A673 (cell line): ENCODE measurements around the gene ACTL8. TPM values are rescaled to one million over a fixed set of nuclear protein-coding genes. Genes with fewer than 3 reads are reported as not detected.

ENCODE experiments used
- BruUV-seq: library from RNA; stranded (reverse); fragments of 400-500 nt; replicated peaks from 2 replicates; lab custom pipeline; 2021; lab: Mats Ljungman, UMichigan
- CTCF ChIA-PET: fragments of 300-600 bp; sonication (Branson Sonifier 250); formaldehyde crosslinking; loops from one replicate; lab custom pipeline; 2022; ENCODE audit warnings: antibody characterized with exemption; lab: Charles Lee
- POLR2A ChIA-PET: fragments of 300-600 bp; sonication (Branson Sonifier 250); formaldehyde crosslinking; loops from one replicate; lab custom pipeline; 2022; ENCODE audit warnings: antibody characterized with exemption; ENCODE audit not compliant: low non-redundant PET; lab: Charles Lee
- DNase-seq: peaks from one replicate; pipeline ENCODE4 v3.0.0-alpha.2; 2015; ENCODE audit warnings: low spot score
- H3K27ac ChIP-seq: fragments of 200-600 bp; sonication (generic); 2 replicates; pipeline ENCODE4 v1.5.1; 2016; ENCODE audit warnings: mixed run types, low read depth, mild to moderate bottlenecking, mixed read lengths, antibody characterized with exemption, low read length; ENCODE audit not compliant: poor library complexity, severe bottlenecking
- H3K27me3 ChIP-seq: fragments of 200-600 bp; sonication (generic); replicated peaks from 2 replicates; pipeline ENCODE4 v1.6.1; 2017; ENCODE audit warnings: mixed run types, low read depth, mild to moderate bottlenecking, mixed read lengths, antibody characterized with exemption, low read length; ENCODE audit not compliant: insufficient read depth, poor library complexity
- H3K36me3 ChIP-seq: fragments of 200-600 bp; sonication (generic); 2 replicates; pipeline ENCODE4 v1.6.1; 2016; ENCODE audit warnings: mixed run types, mild to moderate bottlenecking, mixed read lengths, antibody characterized with exemption, low read length; ENCODE audit not compliant: insufficient read depth, poor library complexity, severe bottlenecking
- H3K4me1 ChIP-seq: fragments of 200-600 bp; sonication (generic); 2 replicates; pipeline ENCODE4 v1.6.1; 2017; ENCODE audit warnings: mixed run types, mild to moderate bottlenecking, mixed read lengths, antibody characterized with exemption, low read length; ENCODE audit not compliant: insufficient read depth, poor library complexity, severe bottlenecking
- H3K4me3 ChIP-seq: fragments of 200-600 bp; sonication (generic); 2 replicates; pipeline ENCODE4 v1.5.1; 2016; ENCODE audit warnings: low read depth, mixed run types, mild to moderate bottlenecking, mixed read lengths, low read length; ENCODE audit not compliant: poor library complexity, severe bottlenecking
- H3K9me3 ChIP-seq: fragments of 200-600 bp; sonication (generic); 2 replicates; pipeline ENCODE4 v1.6.1; 2016; ENCODE audit warnings: mixed run types, low read depth, mild to moderate bottlenecking, mixed read lengths, antibody characterized with exemption, low read length; ENCODE audit not compliant: poor library complexity, severe bottlenecking
- EZH2 ChIP-seq: fragments of 200-600 bp; sonication (generic); IDR thresholded peaks from 2 replicates; pipeline ENCODE4 v1.6.1; 2017; ENCODE audit warnings: borderline replicate concordance, low read depth, mild to moderate bottlenecking, mixed read lengths, antibody characterized with exemption, low read length; ENCODE audit not compliant: poor library complexity, severe bottlenecking
- intact Hi-C: fragments of 100-400 bp; cut with micrococcal nuclease; formaldehyde crosslinking; loops from one replicate; pipeline ENCODE4 v1.10.0; 2022; ENCODE audit not compliant: unreplicated experiment
- total RNA-seq: library from RNA; stranded (reverse); gene quantifications from 2 replicates; pipeline ENCODE4 v1.2.3, GENCODE V29; 2021
- TF ChIP-seq, protein P1 (sequence below): fragments of 300-800, 200-600 bp; sonication (generic); conservative IDR thresholded peaks from 2 replicates; pipeline ENCODE4 v1.5.1; 2017; ENCODE audit warnings: low read depth, mild to moderate bottlenecking, antibody characterized with exemption, low read length, moderate library complexity, mixed read lengths

ACTL8 gene
- total RNA-seq, 1 experiment from 2014 or later = 0.28 TPM

- H3K36me3 ChIP-seq = no peaks in the 10 kb centered on the region
- no TSS peak for BruUV-seq
- TF ChIP-seq EZH2 = no peak
- TF ChIP-seq, protein P1, sequence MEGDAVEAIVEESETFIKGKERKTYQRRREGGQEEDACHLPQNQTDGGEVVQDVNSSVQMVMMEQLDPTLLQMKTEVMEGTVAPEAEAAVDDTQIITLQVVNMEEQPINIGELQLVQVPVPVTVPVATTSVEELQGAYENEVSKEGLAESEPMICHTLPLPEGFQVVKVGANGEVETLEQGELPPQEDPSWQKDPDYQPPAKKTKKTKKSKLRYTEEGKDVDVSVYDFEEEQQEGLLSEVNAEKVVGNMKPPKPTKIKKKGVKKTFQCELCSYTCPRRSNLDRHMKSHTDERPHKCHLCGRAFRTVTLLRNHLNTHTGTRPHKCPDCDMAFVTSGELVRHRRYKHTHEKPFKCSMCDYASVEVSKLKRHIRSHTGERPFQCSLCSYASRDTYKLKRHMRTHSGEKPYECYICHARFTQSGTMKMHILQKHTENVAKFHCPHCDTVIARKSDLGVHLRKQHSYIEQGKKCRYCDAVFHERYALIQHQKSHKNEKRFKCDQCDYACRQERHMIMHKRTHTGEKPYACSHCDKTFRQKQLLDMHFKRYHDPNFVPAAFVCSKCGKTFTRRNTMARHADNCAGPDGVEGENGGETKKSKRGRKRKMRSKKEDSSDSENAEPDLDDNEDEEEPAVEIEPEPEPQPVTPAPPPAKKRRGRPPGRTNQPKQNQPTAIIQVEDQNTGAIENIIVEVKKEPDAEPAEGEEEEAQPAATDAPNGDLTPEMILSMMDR = no peak
- no peaks in the 10 kb centered on the region for H3K4me1 ChIP-seq
- ChIA-PET POLR2A (no interaction called here), CTCF (no interaction called here)
- H3K4me3 ChIP-seq = no peak overlapping the region
- peaks cover 4% of the 10 kb centered on the region for H3K27me3 ChIP-seq
- no peak for DNase-seq
- intact Hi-C loops = no loop called here
- H3K9me3 ChIP-seq = no peaks in the 10 kb centered on the region
- H3K27ac ChIP-seq = no peak overlapping the region
Measured at GRCh38 chr1:17805869-17806684, 50.9 kb downstream of the ACTL8 start.

GRCh38 chr1:17808816-17809215, 53.7 kb downstream of the ACTL8 start:
- DNase-seq = no peak
- intact Hi-C loops = no loop called here
- peaks cover 6% of the 10 kb centered on the region for H3K27me3 ChIP-seq
- BruUV-seq = no TSS peak
- no peaks in the 10 kb centered on the region for H3K4me1 ChIP-seq
- no peaks in the 10 kb centered on the region for H3K9me3 ChIP-seq
- H3K36me3 ChIP-seq = no peaks in the 10 kb centered on the region
- no peak for TF ChIP-seq EZH2
- TF ChIP-seq, protein P1 = no peak
- ChIA-PET CTCF (no interaction called here), POLR2A (no interaction called here)
- no peak overlapping the region for H3K4me3 ChIP-seq
- no peak overlapping the region for H3K27ac ChIP-seq

DNA sequence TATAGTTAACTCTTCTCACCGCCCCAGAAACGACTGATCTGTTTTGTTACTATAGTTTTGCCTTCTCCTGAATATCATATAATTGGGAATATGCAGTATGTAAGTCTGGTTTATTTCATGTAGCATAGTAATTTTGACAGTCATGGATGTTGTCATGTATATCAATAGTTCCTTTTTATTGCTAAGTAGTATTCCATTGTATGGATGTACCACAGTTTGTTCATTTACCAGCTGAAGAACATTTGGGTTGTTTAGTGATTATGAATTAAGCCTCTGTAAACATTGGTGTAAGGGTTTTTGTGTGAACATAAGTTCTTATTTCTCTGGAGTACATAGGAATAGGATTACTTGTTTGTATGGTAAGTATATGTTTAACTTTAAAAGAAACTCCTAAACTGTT, 55.5 kb downstream of the ACTL8 start:
- POLR2A ChIA-PET = no interaction called here
- no peak for TF ChIP-seq EZH2
- TF ChIP-seq, protein P1 = no peak
- H3K36me3 ChIP-seq = no peaks in the 10 kb centered on the region
- no peak for DNase-seq
- H3K4me1 ChIP-seq = no peaks in the 10 kb centered on the region
- intact Hi-C loops = no loop called here
- H3K27me3 ChIP-seq = peaks cover 12% of the 10 kb centered on the region
- BruUV-seq = no TSS peak
- H3K4me3 ChIP-seq = no peak overlapping the region
- CTCF ChIA-PET = no interaction called here
- H3K9me3 ChIP-seq = no peaks in the 10 kb centered on the region
- H3K27ac ChIP-seq = no peak overlapping the region
